Activated naive CD8-positive, alpha-beta T cell treated with anti-CD3 and anti-CD28 coated beads for 36 hours (primary cell): ENCODE data around the gene CCDC124. TPM values are rescaled to one million over a fixed set of nuclear protein-coding genes. Genes with fewer than 3 reads are reported as not detected.
"Not testable (repeated sequence)": the region's sequence is repeated elsewhere in the genome, so short reads cannot be mapped to it uniquely, and the experiment has no call there.

ENCODE experiments used
- DNase-seq: peaks from one replicate; pipeline ENCODE4 v3.0.0; 2021
- H3K27ac Mint-ChIP-seq: one replicate; pipeline ENCODE4 v1.8.0; 2022; ENCODE audit warnings: mild to moderate bottlenecking, moderate library complexity, mixed read lengths
- H3K27me3 Mint-ChIP-seq: one replicate; pipeline ENCODE4 v1.8.0; 2022; ENCODE audit warnings: mild to moderate bottlenecking, mixed read lengths
- H3K36me3 Mint-ChIP-seq: one replicate; pipeline ENCODE4 v1.8.0; 2021; ENCODE audit warnings: mild to moderate bottlenecking, mixed read lengths
- H3K4me1 Mint-ChIP-seq: one replicate; pipeline ENCODE4 v1.8.0; 2021; ENCODE audit warnings: mixed read lengths
- H3K4me3 Mint-ChIP-seq: one replicate; pipeline ENCODE4 v1.8.0; 2022; ENCODE audit warnings: mild to moderate bottlenecking, moderate library complexity, mixed read lengths
- H3K9me3 Mint-ChIP-seq: one replicate; pipeline ENCODE4 v1.8.0; 2022; ENCODE audit warnings: mixed read lengths
- total RNA-seq, 2 experiments: library from RNA; stranded (reverse); gene quantifications; one replicate each; pipeline ENCODE4 v1.2.3, GENCODE V29; 2021

CCDC124 gene
- total RNA-seq, 2 experiments from 2014 or later = 159 to 160 TPM

GRCh38 chr19:17981611-17982010, 48.8 kb downstream of the CCDC124 start:
- peaks cover 28% of the 10 kb centered on the region for H3K27me3 Mint-ChIP-seq
- H3K4me3 Mint-ChIP-seq = no peak overlapping the region
- no peak overlapping the region for H3K27ac Mint-ChIP-seq
- no peaks in the 10 kb centered on the region for H3K36me3 Mint-ChIP-seq
- no peak for DNase-seq
- H3K4me1 Mint-ChIP-seq = no peaks in the 10 kb centered on the region
- H3K9me3 Mint-ChIP-seq = no peaks in the 10 kb centered on the region

GRCh38 chr19:17982430-17982829, 49.6 kb downstream of the CCDC124 start:
- H3K27me3 Mint-ChIP-seq = peaks cover 28% of the 10 kb centered on the region
- H3K4me1 Mint-ChIP-seq = no peaks in the 10 kb centered on the region
- H3K36me3 Mint-ChIP-seq = no peaks in the 10 kb centered on the region
- DNase-seq = no peak
- H3K9me3 Mint-ChIP-seq = no peaks in the 10 kb centered on the region
- H3K27ac Mint-ChIP-seq = no peak overlapping the region
- H3K4me3 Mint-ChIP-seq = no peak overlapping the region

- Mint-ChIP-seq H3K4me3 (no peak overlapping the region), H3K27me3 (peaks cover 17% of the 10 kb centered on the region), H3K4me1 (no peaks in the 10 kb centered on the region), H3K36me3 (no peaks in the 10 kb centered on the region), H3K27ac (no peak overlapping the region), H3K9me3 (no peaks in the 10 kb centered on the region)
- DNase-seq = no peak
These were observed 52.4 kb downstream of the CCDC124 start for GRCh38 chr19:17985037-17985818.

- not testable (repeated sequence) for H3K36me3 Mint-ChIP-seq, H3K4me1 Mint-ChIP-seq, H3K9me3 Mint-ChIP-seq, H3K4me3 Mint-ChIP-seq, DNase-seq, H3K27ac Mint-ChIP-seq, H3K27me3 Mint-ChIP-seq
These were observed 53.8 kb downstream of the CCDC124 start for GRCh38 chr19:17986569-17986968.

GRCh38 chr19:17988161-17988560, 55.3 kb downstream of the CCDC124 start:
- Mint-ChIP-seq H3K27ac (no peak overlapping the region), H3K9me3 (no peaks in the 10 kb centered on the region), H3K4me1 (no peaks in the 10 kb centered on the region), H3K36me3 (no peaks in the 10 kb centered on the region), H3K27me3 (no peaks in the 10 kb centered on the region), H3K4me3 (no peak overlapping the region)
- no peak for DNase-seq

GRCh38 chr19:17989425-17990094, 56.7 kb downstream of the CCDC124 start:
- H3K9me3 Mint-ChIP-seq = no peaks in the 10 kb centered on the region

GRCh38 chr19:17993076-17993813, 60.4 kb downstream of the CCDC124 start:
- Mint-ChIP-seq H3K27ac (no peak overlapping the region), H3K36me3 (no peaks in the 10 kb centered on the region), H3K27me3 (no peaks in the 10 kb centered on the region), H3K4me1 (peaks cover 4% of the 10 kb centered on the region), H3K9me3 (no peaks in the 10 kb centered on the region), H3K4me3 (no peak overlapping the region)
- no peak for DNase-seq

More at GRCh38 chr19:17989425-17990094, 56.7 kb downstream of the CCDC124 start:
- no peak overlapping the region for H3K27ac Mint-ChIP-seq
- no peaks in the 10 kb centered on the region for H3K4me1 Mint-ChIP-seq
- DNase-seq = no peak
- H3K4me3 Mint-ChIP-seq = no peak overlapping the region
- no peaks in the 10 kb centered on the region for H3K27me3 Mint-ChIP-seq
- no peaks in the 10 kb centered on the region for H3K36me3 Mint-ChIP-seq

Other genes with a start within 250 kb of the CCDC124 start
- under 1 TPM in 1 of 2 experiments, not detected in 1; 0.08 TPM for gene UNC13A, start 244.7 kb upstream of the CCDC124 start, total RNA-seq
- 10 to 100 TPM; 61.0 to 62.2 TPM for gene MAP1S, start 213.5 kb upstream of the CCDC124 start, total RNA-seq
- gene FCHO1, start 181.5 kb upstream of the CCDC124 start, total RNA-seq = 10 to 100 TPM; 35.8 to 38.7 TPM
- not detected for gene B3GNT3, start 137.9 kb upstream of the CCDC124 start, total RNA-seq
- gene INSL3, start 111.5 kb upstream of the CCDC124 start, total RNA-seq = 1 to 10 TPM; 1.7 to 1.8 TPM
- 10 to 100 TPM; 90.3 to 91.1 TPM for gene JAK3, start 85.0 kb upstream of the CCDC124 start, total RNA-seq
- gene RPL18A, start 73.1 kb upstream of the CCDC124 start, total RNA-seq = 1,000 to 10,000 TPM; 3,144 to 3,196 TPM
- gene SLC5A5, start 61.1 kb upstream of the CCDC124 start, total RNA-seq = 1 to 10 TPM; 1.5 to 1.7 TPM
- gene KCNN1, start 34.1 kb downstream of the CCDC124 start, total RNA-seq = under 1 TPM in 1 of 2 experiments, not detected in 1; 0.34 TPM
- gene ARRDC2, start 75.2 kb downstream of the CCDC124 start, total RNA-seq = 10 to 100 TPM; 20.1 to 20.6 TPM
- 10 to 100 TPM; 26.5 to 26.9 TPM for gene IL12RB1, start 153.9 kb downstream of the CCDC124 start, total RNA-seq
- gene MAST3, start 164.8 kb downstream of the CCDC124 start, total RNA-seq = 10 to 100 TPM; 11.8 to 14.4 TPM
- 10 to 100 TPM; 18.5 to 21.1 TPM for gene PIK3R2, start 220.1 kb downstream of the CCDC124 start, total RNA-seq
- gene IFI30, start 240.8 kb downstream of the CCDC124 start, total RNA-seq = 10 to 100 TPM; 24.7 to 28.1 TPM